HepG2 (cell line): ENCODE data around the gene DEPDC5. TPM values are rescaled to one million over a fixed set of nuclear protein-coding genes. Genes with fewer than 3 reads are reported as not detected.

Experiments used
- ATAC-seq: fragments of 200-7000 bp; cut with Tn5 transposase; 3 replicates; pipeline ENCODE4 v1.9.1; 2020; ENCODE audit warnings: mild to moderate bottlenecking, moderate library complexity
- BruUV-seq: library from RNA; stranded (reverse); fragments of 400-500 nt; replicated peaks from 2 replicates; lab custom pipeline; 2021; lab: Mats Ljungman, UMichigan
- CTCF ChIA-PET: fragments of 300-600 bp; formaldehyde crosslinking; extraction: SDS; loops from one replicate; lab custom pipeline; 2021; ENCODE audit warnings: low total read pairs, inconsistent platforms, low intra/inter-chr PET ratio; lab: Yijun Ruan, JAX
- POLR2A ChIA-PET: fragments of 350-600 bp; sonication (Branson Sonifier 250); formaldehyde crosslinking; loops from one replicate; lab custom pipeline; 2020; ENCODE audit warnings: antibody characterized with exemption, inconsistent platforms; lab: Yijun Ruan, JAX
- DNase-seq: peaks from one replicate; pipeline ENCODE4 v3.0.0-alpha.2; 2015; ENCODE audit warnings: low spot score
- FAIRE-seq: peaks from 3 replicates; lab custom pipeline; 2011; peaks lifted over from hg19 to GRCh38; lab: Jason Lieb, UNC
- H2AFZ ChIP-seq: one replicate; pipeline ENCODE4 v1.6.1; 2011; ENCODE audit warnings: low read length, inconsistent platforms
- H3K27ac ChIP-seq: fragments of 300-600 bp; 3 replicates; pipeline ENCODE4 v1.8.0; 2011; ENCODE audit warnings: mixed run types, mild to moderate bottlenecking, mixed read lengths, low read length, inconsistent platforms; ENCODE audit not compliant: insufficient read depth; ENCODE audit errors: extremely low read length
- H3K27me3 ChIP-seq, 2 experiments: fragments of 200-600 bp in 1 of 2; 2 replicates in 1 of 2; 3 replicates in 1 of 2; pipeline versions ENCODE4 v1.6.0 to v1.8.0; 2011; ENCODE audit warnings: low read length in 2 of 2, mild to moderate bottlenecking in 2 of 2, moderate library complexity in 2 of 2, inconsistent platforms in 1 of 2; ENCODE audit not compliant: insufficient read depth in 2 of 2, control insufficient read depth in 1 of 2
- H3K36me3 ChIP-seq, 2 experiments: fragments of 200-600 bp in 1 of 2; replicated peaks in 1 of 2; 2 replicates in 1 of 2; 3 replicates in 1 of 2; pipeline versions ENCODE4 v1.5.1 to v1.8.0; 2011; ENCODE audit warnings: low read length in 2 of 2, inconsistent platforms in 1 of 2; ENCODE audit not compliant: insufficient read depth in 2 of 2, control insufficient read depth in 1 of 2
- H3K4me1 ChIP-seq: 2 replicates; pipeline ENCODE4 v1.5.1; 2012; ENCODE audit warnings: low read length, inconsistent platforms; ENCODE audit not compliant: insufficient read depth
- H3K4me2 ChIP-seq: 2 replicates; pipeline ENCODE4 v1.6.0; 2011; ENCODE audit warnings: low read depth, low read length, inconsistent platforms
- H3K4me3 ChIP-seq, 3 experiments: fragments of 200-600 bp in 1 of 3; sonication (generic), shearing (Covaris generic) in 1 of 3; replicated peaks in 1 of 3; 2 replicates each; pipeline ENCODE4 v1.5.1; 2011 to 2016; ENCODE audit warnings: low read length in 3 of 3, inconsistent platforms in 2 of 3, low read depth in 2 of 3, mild to moderate bottlenecking in 2 of 3, control low read depth in 1 of 3, mixed read lengths in 1 of 3; ENCODE audit not compliant: insufficient read depth in 1 of 3
- H3K79me2 ChIP-seq: one replicate; pipeline ENCODE4 v1.6.1; 2011; ENCODE audit warnings: low read length, inconsistent platforms; ENCODE audit not compliant: insufficient read depth
- H3K9ac ChIP-seq: 2 replicates; pipeline ENCODE4 v1.6.0; 2011; ENCODE audit warnings: mild to moderate bottlenecking, low read depth, low read length, inconsistent platforms; ENCODE audit not compliant: insufficient read depth
- H3K9me3 ChIP-seq: 2 replicates; pipeline ENCODE4 v1.5.1; 2012; ENCODE audit warnings: mild to moderate bottlenecking, low read length
- H4K20me1 ChIP-seq: 2 replicates; pipeline ENCODE4 v1.6.0; 2011; ENCODE audit warnings: inconsistent platforms, mild to moderate bottlenecking, low read length, moderate library complexity; ENCODE audit not compliant: insufficient read depth
- ATRX ChIP-seq: sonication (generic); formaldehyde crosslinking; IDR thresholded peaks from 2 replicates; pipeline ENCODE4 v1.4.0; 2020; ENCODE audit warnings: missing genetic modification reagents, borderline replicate concordance
- CC2D1A ChIP-seq: sonication (generic); formaldehyde crosslinking; IDR thresholded peaks from 2 replicates; pipeline ENCODE4 v1.8.1; 2023; ENCODE audit warnings: mild to moderate bottlenecking, missing genetic modification reagents
- CENPBD1 ChIP-seq: sonication (generic); formaldehyde crosslinking; IDR thresholded peaks from 2 replicates; pipeline ENCODE4 v1.8.0; 2022; ENCODE audit warnings: missing genetic modification reagents, low read depth, mild to moderate bottlenecking, borderline replicate concordance
- E2F2 ChIP-seq: sonication (generic); formaldehyde crosslinking; IDR thresholded peaks from 2 replicates; pipeline ENCODE4 v1.4.0; 2020; ENCODE audit warnings: missing genetic modification reagents, borderline replicate concordance
- FOXO4 ChIP-seq: sonication (generic); formaldehyde crosslinking; conservative IDR thresholded peaks from 2 replicates; pipeline ENCODE4 v1.8.1; 2023; ENCODE audit warnings: missing genetic modification reagents
- ZNF720 ChIP-seq: sonication (generic); formaldehyde crosslinking; IDR thresholded peaks from 2 replicates; pipeline ENCODE4 v1.4.0; 2020; ENCODE audit warnings: missing genetic modification reagents
- ZNF788 ChIP-seq: sonication (generic); formaldehyde crosslinking; IDR thresholded peaks from 2 replicates; pipeline ENCODE4 v1.5.0; 2020; ENCODE audit warnings: mild to moderate bottlenecking, missing genetic modification reagents, borderline replicate concordance
- WGBS: methylation state at CpG from one replicate; pipeline ENCODE4 v1.1.6; 2017; ENCODE audit warnings: low lambda C conversion rate; 5-methylcytosine and 5-hydroxymethylcytosine counted together
- in situ Hi-C: cut with HindIII; loops from 2 replicates; pipeline ENCODE4 v1.10.0; 2017; ENCODE audit warnings: low pct_unique_long_range_greater_than_20kb; ENCODE audit not compliant: extremely low pct_ligation_motif_present
- intact Hi-C: fragments of 100-400 bp; cut with micrococcal nuclease; formaldehyde crosslinking; loops from one replicate; pipeline ENCODE4 v1.10.0; 2022; ENCODE audit not compliant: unreplicated experiment
- polyA plus RNA-seq, 8 experiments: library from polyadenylated mRNA; depleted of rRNA in 3 of 8; stranded (reverse) in 7 of 8; unstranded in 1 of 8; fragments of >200 nt; fragmentation: Illumina TruSeq in 4 of 8; extraction: Trizol in 4 of 8; gene quantifications; 2 replicates each; pipeline versions ENCODE4 v1.2.1 to v1.2.3, GENCODE V29; 2011 to 2016; ENCODE audit warnings: low read depth in 4 of 8, missing spikeins in 1 of 8, mixed read lengths in 1 of 8; ENCODE audit not compliant: insufficient read depth in 1 of 8
- total RNA-seq, 5 experiments: library from RNA; depleted of rRNA; stranded (reverse); fragments of >200 nt; fragmentation: Illumina TruSeq; extraction: Trizol; gene quantifications; 2 replicates each; pipeline ENCODE4 v1.2.3, GENCODE V29; 2016; ENCODE audit warnings: low read depth in 1 of 5

The DEPDC5 gene
- total and polyA plus RNA-seq, 2 of the 13 experiments (the other 11 are each of a cell fraction or from before 2014, with no cell fraction given), result 9.8 to 12.4 TPM

- intact Hi-C loops, result no loop called here
- no peaks in the 10 kb centered on the region for H3K27me3 ChIP-seq
- 96% methylated on average over 2 of the region's 2 CpGs for WGBS
- H3K4me3 ChIP-seq, result no peak overlapping the region
- H3K79me2 ChIP-seq, result no peaks in the 10 kb centered on the region
- no peaks in the 10 kb centered on the region for H3K9me3 ChIP-seq
- ChIA-PET CTCF (no interaction called here), POLR2A (no interaction called here)
- DNase-seq (no peak), FAIRE-seq (no peak), ATAC-seq (no peak)
- H3K9ac ChIP-seq, result no peak overlapping the region
- no peak overlapping the region for H3K4me2 ChIP-seq
- peaks cover 26% of the 10 kb centered on the region for H3K4me1 ChIP-seq
- H4K20me1 ChIP-seq, result no peaks in the 10 kb centered on the region
- no TSS peak for BruUV-seq
- no peak overlapping the region for H2AFZ ChIP-seq
- in situ Hi-C loops, result no loop called here
- H3K36me3 ChIP-seq, result peaks cover 12 to 33% of the 10 kb centered on the region in 2 experiments; a peak in 4 of 5 replicates
- TF ChIP-seq E2F2 (CRISPR knock-in tag), result no peak
- TF ChIP-seq, all 625 proteins: peak for 0
- H3K27ac ChIP-seq, result no peak overlapping the region
These were observed 71.7 kb downstream of the DEPDC5 start for GRCh38 chr22:31825513-31825912.

GRCh38 chr22:31826443-31826842, 72.6 kb downstream of the DEPDC5 start:
- H3K27ac ChIP-seq, result no peak overlapping the region
- ATAC-seq (no peak), FAIRE-seq (no peak), DNase-seq (no peak)
- H3K9ac ChIP-seq, result no peak overlapping the region
- H4K20me1 ChIP-seq, result no peaks in the 10 kb centered on the region
- H2AFZ ChIP-seq, result no peak overlapping the region
- H3K79me2 ChIP-seq, result no peaks in the 10 kb centered on the region
- H3K27me3 ChIP-seq, result no peaks in the 10 kb centered on the region
- H3K4me3 ChIP-seq, result no peak overlapping the region
- in situ Hi-C loops, result no loop called here
- ChIA-PET CTCF (no interaction called here), POLR2A (interaction anchor here (0.8 kb wide), 1 partner anchor 11 kb away, joined by 3 read pairs; no protein-coding TSS in a partner anchor)
- intact Hi-C loops, result no loop called here
- 96% methylated on average over 6 of the region's 6 CpGs for WGBS
- H3K36me3 ChIP-seq, result peaks cover 9 to 24% of the 10 kb centered on the region in 2 experiments; a peak in 4 of 5 replicates
- no peaks in the 10 kb centered on the region for H3K9me3 ChIP-seq
- no TSS peak for BruUV-seq
- H3K4me2 ChIP-seq, result no peak overlapping the region
- peaks cover 24% of the 10 kb centered on the region for H3K4me1 ChIP-seq
- TF ChIP-seq CC2D1A (CRISPR knock-in tag) (no peak), CENPBD1 (no peak), ZNF788 (no peak), ZNF720 (CRISPR knock-in tag) (no peak), FOXO4 (CRISPR knock-in tag) (no peak), ATRX (CRISPR knock-in tag) (no peak)
